ACC112 (cell line): ENCODE measurements around the gene GPBP1.
A peak's percentile ranks its signal among the peaks of the same experiment; 100 is the strongest.
"Not testable (repeated sequence)": the region's sequence is repeated elsewhere in the genome, so short reads cannot be mapped to it uniquely, and the experiment has no call there.

Experiments
- H2AFZ ChIP-seq: fragments of 200-600 bp; sonication (generic); one replicate; pipeline ENCODE4 v1.6.0; 2017; ENCODE audit warnings: antibody characterized with exemption, low read length; ENCODE audit not compliant: unreplicated experiment
- H3K27ac ChIP-seq: fragments of 200-600 bp; sonication (generic); 2 replicates; pipeline ENCODE4 v1.5.1; 2014; ENCODE audit warnings: low read depth, mild to moderate bottlenecking, antibody characterized with exemption, low read length, moderate library complexity
- H3K27me3 ChIP-seq: fragments of 200-600 bp; sonication (generic); 2 replicates; pipeline ENCODE4 v1.6.1; 2014; ENCODE audit warnings: mild to moderate bottlenecking, antibody characterized with exemption, low read length, moderate library complexity, mixed read lengths; ENCODE audit not compliant: insufficient read depth
- H3K36me3 ChIP-seq: fragments of 200-600 bp; sonication (generic); 2 replicates; pipeline ENCODE4 v1.6.1; 2016; ENCODE audit warnings: mild to moderate bottlenecking, antibody characterized with exemption, low read length, moderate library complexity, mixed read lengths; ENCODE audit not compliant: insufficient read depth
- H3K4me1 ChIP-seq: fragments of 200-600 bp; sonication (generic); one replicate; pipeline ENCODE4 v1.6.1; 2016; ENCODE audit warnings: low read length, mixed read lengths; ENCODE audit not compliant: insufficient read depth, unreplicated experiment, control insufficient read depth
- H3K4me3 ChIP-seq: fragments of 200-600 bp; sonication (generic); 2 replicates; pipeline ENCODE4 v1.5.1; 2014; ENCODE audit warnings: mild to moderate bottlenecking, low read depth, low read length
- H3K79me2 ChIP-seq: fragments of 200-600 bp; sonication (generic); one replicate; pipeline ENCODE4 v1.6.0; 2016; ENCODE audit warnings: low read length; ENCODE audit not compliant: control insufficient read depth, unreplicated experiment, insufficient read depth

Gene GPBP1

DNA sequence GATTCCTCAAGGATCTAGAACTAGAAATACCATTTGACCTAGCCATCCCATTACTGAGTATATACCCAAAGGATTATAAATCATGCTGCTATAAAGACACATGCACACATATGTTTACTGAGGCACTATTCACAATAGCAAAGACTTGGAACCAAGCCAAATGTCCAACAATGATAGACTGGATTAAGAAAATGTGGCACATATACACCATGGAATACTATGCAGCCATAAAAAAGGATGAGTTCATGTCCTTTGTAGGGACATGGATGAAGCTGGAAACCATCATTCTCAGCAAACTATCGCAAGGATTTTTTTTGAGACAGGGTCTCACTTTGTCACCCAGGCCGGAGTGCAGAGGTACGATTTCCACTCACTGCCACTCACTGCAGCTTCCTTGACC is 8.7 kb upstream of the GPBP1 start:
- H2AFZ ChIP-seq, H3K79me2 ChIP-seq, H3K4me1 ChIP-seq, H3K27me3 ChIP-seq, H3K27ac ChIP-seq, H3K4me3 ChIP-seq, H3K36me3 ChIP-seq: not testable (repeated sequence)

DNA sequence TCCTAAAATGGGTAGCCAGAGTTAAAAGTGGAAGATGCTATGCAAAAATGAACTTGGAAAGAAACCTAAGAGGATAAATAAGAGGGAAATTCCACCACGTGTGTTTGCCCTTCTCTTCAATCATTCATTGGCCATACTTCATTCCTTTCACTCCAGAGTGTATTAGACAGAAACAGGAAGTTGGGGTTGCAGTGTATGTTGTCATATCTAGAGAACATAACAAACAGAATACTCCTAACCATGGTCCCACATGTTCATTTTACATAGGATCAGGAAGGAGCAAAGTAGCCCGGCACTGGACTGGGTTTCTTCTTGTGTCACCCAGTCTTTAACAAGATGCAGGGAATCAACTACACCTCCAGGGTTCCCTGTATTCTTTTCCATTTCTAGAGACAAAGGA is 7.6 kb upstream of the GPBP1 start:
- Histone ChIP-seq H3K4me3 (no peak overlapping the region), H3K27me3 (no peaks in the 10 kb centered on the region), H3K27ac (no peak overlapping the region), H3K79me2 (no peaks in the 10 kb centered on the region), H3K36me3 (no peaks in the 10 kb centered on the region), H3K4me1 (peaks cover 1% of the 10 kb centered on the region), H2AFZ (no peak overlapping the region)

DNA sequence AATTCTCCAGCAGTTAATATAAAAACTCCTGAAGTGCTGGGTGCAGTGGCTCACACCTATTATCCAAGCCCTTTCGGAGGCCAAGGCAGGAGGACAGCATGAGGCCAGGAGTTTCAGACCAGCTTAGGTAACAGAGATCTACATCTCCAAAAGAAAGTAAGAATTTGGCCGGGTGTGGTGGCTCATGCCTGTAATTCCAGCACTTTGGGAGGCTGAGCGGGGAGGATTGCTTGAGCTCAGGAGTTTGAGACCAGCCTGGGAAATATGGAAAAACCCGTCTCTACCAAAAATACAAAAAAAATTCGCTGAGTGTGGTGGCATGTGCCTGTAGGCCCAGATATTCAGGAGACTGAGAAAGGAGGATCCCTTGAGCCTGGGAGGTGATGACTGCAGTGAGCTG is 6.7 kb upstream of the GPBP1 start:
- H3K4me1 ChIP-seq: peaks cover 4% of the 10 kb centered on the region
- H3K79me2 ChIP-seq: no peaks in the 10 kb centered on the region
- no peaks in the 10 kb centered on the region for H3K27me3 ChIP-seq
- no peaks in the 10 kb centered on the region for H3K36me3 ChIP-seq
- no peak overlapping the region for H3K27ac ChIP-seq
- H3K4me3 ChIP-seq: no peak overlapping the region
- H2AFZ ChIP-seq: no peak overlapping the region

DNA sequence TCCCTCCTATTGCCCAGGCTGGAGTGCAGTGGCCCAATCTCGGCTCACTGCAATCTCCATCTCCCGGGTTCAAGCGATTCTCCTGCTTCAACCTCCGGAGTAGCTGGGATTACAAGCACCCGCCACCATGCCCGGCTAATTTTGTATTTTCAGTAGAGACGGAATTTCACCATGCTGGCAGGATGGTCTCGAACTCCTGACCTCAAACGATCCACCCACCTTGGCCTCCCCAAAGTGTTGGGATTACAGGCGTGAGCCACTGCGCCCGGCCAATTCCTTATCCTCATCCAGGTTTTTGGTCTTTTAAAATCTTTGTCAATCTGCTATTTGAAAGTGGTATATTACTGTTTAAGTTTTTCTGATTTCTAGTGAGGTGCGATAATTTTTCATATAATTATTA is 3.7 kb upstream of the GPBP1 start:
- not testable (repeated sequence) for H3K4me1 ChIP-seq, H3K27me3 ChIP-seq, H3K27ac ChIP-seq, H2AFZ ChIP-seq, H3K36me3 ChIP-seq, H3K4me3 ChIP-seq
- H3K79me2 ChIP-seq: peaks cover 18% of the 10 kb centered on the region

DNA sequence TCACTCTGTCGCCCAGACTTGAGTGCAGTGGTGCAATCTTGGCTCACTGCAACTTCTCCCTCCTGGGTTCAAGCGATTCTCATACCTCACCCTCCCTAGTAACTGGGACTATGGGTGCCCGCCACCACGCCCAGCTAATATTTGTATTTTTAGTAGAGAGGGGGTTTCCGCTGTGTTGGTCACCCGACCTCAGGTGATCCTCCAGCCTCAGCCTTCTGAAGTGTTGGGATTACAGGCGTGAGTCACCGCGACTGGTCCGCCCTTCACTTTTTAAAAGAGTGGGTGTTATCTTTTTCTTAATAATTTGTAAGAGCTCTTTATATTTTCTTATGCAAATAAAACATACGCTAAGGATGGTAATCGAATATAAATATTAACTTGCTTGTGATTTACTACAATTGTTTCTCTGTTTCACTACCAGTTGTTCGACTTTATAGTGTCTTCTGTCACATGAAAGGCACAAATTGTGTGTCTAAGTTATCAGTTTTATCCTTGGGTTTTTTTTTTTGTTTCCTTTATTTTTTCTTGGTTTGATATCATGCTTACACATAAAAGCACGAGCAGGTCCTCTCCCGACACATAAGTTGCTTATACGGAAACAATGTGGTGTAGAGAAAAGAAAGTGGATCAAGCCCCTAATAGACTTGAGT is 1.9 kb upstream of the GPBP1 start:
- peaks cover 12% of the 10 kb centered on the region for H3K36me3 ChIP-seq
- peaks cover 6% of the 10 kb centered on the region for H3K4me1 ChIP-seq
- H3K79me2 ChIP-seq: peaks cover 36% of the 10 kb centered on the region
- no peaks in the 10 kb centered on the region for H3K27me3 ChIP-seq
- peak overlapping the region; percentile 94 for H3K4me3 ChIP-seq
- peak overlapping the region; percentile 84 for H2AFZ ChIP-seq
- peak overlapping the region; percentile 97 for H3K27ac ChIP-seq

DNA sequence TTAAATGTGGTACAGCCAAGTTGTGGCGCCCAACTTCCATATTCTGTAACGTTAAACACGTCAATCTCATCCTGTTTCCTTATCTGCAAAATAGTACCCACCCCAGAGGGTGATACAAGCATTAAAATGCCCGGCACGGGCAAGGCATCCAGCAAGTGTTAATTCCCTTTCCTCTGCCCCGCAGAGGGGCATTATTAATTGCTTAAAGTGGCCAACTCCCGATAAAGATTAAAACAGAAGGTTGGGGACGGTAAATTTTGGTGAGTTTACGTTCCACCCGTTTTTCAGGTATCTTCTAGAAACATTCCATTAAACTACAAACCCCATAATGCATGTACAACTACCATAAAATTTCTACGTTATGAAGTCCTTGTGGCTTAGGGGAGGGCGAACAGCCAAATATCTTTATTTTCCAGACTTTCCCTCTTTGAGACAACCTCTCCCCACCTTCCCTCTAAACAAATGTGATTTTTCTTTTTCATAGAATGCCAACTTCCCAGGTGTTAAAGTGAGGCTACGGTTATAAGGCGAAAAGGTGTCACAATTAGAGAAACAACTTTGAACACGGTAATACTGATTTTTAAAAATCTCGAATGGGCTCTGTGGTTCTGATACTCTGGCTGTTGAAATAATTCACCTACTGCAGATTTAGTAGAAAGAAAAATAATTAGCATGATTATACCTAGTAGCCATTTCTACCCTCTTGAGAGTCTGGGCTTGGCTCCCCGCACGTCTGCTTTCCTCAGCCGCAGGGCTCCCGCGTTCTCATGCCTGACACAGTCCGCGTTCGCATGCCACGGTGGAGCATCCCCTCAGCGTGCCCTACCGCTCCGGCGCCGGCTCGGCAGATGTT is 1.2 kb upstream of the GPBP1 start:
- peak overlapping the region; percentile 94 for H3K4me3 ChIP-seq
- peaks cover 13% of the 10 kb centered on the region for H3K36me3 ChIP-seq
- peak overlapping the region; percentile 97 for H3K27ac ChIP-seq
- peaks cover 10% of the 10 kb centered on the region for H3K4me1 ChIP-seq
- H3K79me2 ChIP-seq: peaks cover 44% of the 10 kb centered on the region
- peak overlapping the region; percentile 84 for H2AFZ ChIP-seq
- no peaks in the 10 kb centered on the region for H3K27me3 ChIP-seq

DNA sequence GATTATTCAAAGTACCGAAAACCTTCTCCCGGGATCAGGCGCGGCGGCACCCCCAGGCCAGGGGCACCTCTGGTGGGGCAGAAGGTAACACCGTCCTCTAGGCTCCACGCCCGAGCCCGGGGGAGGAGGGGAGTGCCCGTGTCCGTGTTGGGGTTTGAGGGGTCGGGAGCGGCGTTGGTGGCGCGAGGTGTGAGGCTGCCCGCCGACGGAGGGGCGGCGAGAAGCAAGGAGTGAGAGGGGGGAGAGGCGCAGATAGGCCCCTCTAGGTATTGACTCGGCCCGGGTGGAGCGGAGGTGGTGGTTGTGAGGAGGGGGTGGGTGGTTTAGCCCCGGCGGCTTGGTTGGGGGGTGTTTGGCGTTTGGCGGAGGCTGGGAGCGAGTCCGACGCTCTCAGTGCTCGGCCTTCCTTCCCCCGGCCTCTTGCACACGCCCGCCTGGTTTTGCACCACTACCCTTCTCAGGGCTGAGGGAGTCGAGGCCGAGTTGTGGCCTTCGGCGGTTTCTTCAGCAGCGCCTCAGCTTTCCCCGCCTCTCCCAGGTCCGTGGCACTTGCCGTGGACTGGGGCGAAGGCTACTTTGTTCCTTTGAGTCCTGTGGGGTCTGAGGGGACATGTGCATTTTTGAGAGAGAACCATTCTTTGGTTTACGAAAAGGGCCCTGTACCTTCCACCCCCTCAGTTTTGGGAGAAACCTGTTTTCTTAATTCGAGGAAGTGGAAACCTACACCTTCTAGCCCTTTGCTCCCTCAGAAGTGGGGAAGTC is 450 bp downstream of the GPBP1 start:
- Histone ChIP-seq H3K36me3 (peaks cover 18% of the 10 kb centered on the region), H3K27me3 (no peaks in the 10 kb centered on the region), H3K79me2 (peaks cover 60% of the 10 kb centered on the region), H2AFZ (peak overlapping the region; percentile 61), H3K27ac (peak overlapping the region; percentile 97), H3K4me3 (peak overlapping the region; percentile 94), H3K4me1 (peaks cover 25% of the 10 kb centered on the region)

DNA sequence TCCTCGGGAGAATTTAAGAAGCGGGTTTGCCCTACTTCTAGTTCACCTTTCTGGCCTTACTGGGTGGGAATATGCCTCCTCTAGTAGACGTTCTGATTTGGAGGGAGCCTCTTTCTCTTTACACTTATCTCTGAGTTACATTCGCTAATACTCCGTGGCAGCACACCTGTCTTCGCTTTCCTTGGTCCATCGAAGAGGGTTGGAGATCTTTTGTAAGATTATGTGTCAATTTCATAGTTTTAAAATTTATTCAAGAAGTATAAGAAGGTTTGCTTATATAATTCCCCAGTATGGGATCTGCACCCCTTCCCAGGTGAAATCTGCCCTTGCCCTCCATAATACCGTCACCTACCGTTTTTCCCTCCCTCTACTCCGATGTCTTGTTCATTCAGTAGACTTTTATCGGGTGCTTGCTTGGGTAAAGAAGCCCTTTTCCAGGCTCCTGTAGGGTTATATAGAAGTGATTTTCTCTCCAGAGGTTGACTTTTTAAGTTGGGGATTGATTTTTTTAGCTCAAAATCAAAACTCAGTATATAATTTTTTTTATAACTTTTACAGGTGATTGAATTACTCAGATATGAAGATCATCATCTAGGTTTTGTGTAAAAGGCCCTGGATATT is 1.1 kb downstream of the GPBP1 start:
- Histone ChIP-seq H3K4me3 (peak overlapping the region; percentile 94), H3K4me1 (peaks cover 31% of the 10 kb centered on the region), H2AFZ (no peak overlapping the region), H3K79me2 (peaks cover 67% of the 10 kb centered on the region), H3K27ac (peak overlapping the region; percentile 97), H3K27me3 (no peaks in the 10 kb centered on the region), H3K36me3 (peaks cover 18% of the 10 kb centered on the region)

DNA sequence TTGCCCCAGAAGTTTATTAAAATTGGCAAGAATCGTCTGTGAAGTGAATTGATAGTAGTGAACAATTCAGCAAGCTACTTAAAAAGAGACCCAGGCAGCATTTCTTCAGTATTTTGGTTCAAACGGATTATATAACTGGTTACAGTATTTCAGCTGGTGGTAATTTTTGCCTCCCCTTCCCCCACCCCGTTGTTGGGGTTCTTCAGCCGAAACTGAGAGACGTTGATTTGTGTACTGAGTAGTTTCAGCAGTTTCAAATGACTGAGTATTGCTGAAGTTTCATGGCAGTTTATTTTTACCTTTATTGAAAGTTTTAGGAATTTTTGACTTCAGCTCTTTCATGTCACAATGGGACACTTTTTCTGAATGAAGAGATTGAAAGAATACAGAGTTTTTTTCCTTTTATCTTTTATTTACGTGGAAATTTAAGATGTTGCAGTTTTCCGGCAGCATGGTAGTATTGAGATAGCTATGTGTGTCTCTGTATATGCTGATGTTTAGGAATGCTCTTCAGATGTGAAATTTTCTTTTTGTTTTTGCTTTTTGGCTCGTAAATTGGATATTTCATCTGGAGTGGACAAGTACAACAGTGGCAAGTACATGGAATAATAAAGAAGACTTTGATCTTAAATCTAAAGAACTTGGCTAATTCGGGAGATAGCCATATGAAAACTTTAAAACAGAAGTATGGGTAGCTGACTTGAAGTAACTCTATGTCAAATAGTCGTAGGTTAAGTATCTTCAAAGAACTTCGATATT is 1.9 kb downstream of the GPBP1 start:
- Histone ChIP-seq H3K36me3 (peaks cover 20% of the 10 kb centered on the region), H3K27me3 (no peaks in the 10 kb centered on the region), H3K79me2 (peaks cover 74% of the 10 kb centered on the region), H3K4me3 (peak overlapping the region; percentile 94), H3K4me1 (peaks cover 31% of the 10 kb centered on the region), H2AFZ (no peak overlapping the region), H3K27ac (peak overlapping the region; percentile 97)

DNA sequence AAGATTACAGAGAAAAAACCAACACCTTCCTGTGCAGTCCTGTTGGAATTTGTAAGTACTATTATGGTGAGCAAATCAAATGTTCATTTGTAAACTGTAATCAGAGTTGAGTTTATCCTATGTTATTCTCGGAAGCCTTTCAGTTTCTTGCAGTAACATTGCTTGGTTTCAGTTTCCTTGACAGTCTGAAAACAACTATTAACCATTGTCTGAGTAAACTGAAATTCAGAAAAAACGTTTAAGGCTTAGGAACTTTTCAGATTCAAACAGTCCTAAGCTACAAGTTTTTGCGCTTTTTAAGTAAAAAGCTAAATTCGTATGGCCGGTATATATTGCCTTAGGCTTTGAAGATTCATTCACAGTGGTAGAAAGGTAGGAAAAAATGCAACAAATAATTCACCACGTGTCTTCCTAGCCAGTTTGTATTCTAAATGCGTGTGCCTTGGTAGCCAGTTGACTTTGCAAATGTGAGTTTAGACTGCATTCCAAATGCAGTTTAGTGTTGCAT is 2.5 kb downstream of the GPBP1 start:
- Histone ChIP-seq H3K79me2 (peaks cover 81% of the 10 kb centered on the region), H2AFZ (no peak overlapping the region), H3K27ac (peak overlapping the region; percentile 97), H3K27me3 (no peaks in the 10 kb centered on the region), H3K36me3 (peaks cover 20% of the 10 kb centered on the region), H3K4me1 (peaks cover 31% of the 10 kb centered on the region), H3K4me3 (peak overlapping the region; percentile 94)
